Parathyroid adenoma (tissue), 2 donors: Measurements from ENCODE around the gene FBXL7.

ENCODE experiments used
- H2AFZ ChIP-seq: fragments of 300-600 bp; sonication (generic); one replicate; pipeline ENCODE4 v1.7.0; 2017; ENCODE audit warnings: antibody characterized with exemption, mild to moderate bottlenecking
- H3K27ac ChIP-seq: fragments of 300-600 bp; sonication (generic); one replicate; pipeline ENCODE4 v1.7.0; 2017
- H3K27me3 ChIP-seq: fragments of 300-600 bp; sonication (generic); one replicate; pipeline ENCODE4 v1.7.0; 2017; ENCODE audit warnings: low read length; ENCODE audit not compliant: control insufficient read depth, insufficient read depth
- H3K36me3 ChIP-seq: fragments of 300-600 bp; sonication (generic); one replicate; pipeline ENCODE4 v1.7.0; 2017; ENCODE audit warnings: low read length; ENCODE audit not compliant: control insufficient read depth, insufficient read depth
- H3K4me1 ChIP-seq: fragments of 300-600 bp; sonication (generic); one replicate; pipeline ENCODE4 v1.7.0; 2017; ENCODE audit warnings: control low read depth
- H3K4me2 ChIP-seq: fragments of 300-600 bp; sonication (generic); one replicate; pipeline ENCODE4 v1.7.0; 2017; ENCODE audit warnings: low read length
- H3K4me3 ChIP-seq: fragments of 300-600 bp; sonication (generic); one replicate; pipeline ENCODE4 v1.7.0; 2017; ENCODE audit warnings: low read depth, low read length
- H3K79me2 ChIP-seq: fragments of 300-600 bp; sonication (generic); one replicate; pipeline ENCODE4 v1.7.0; 2017; ENCODE audit warnings: control low read depth
- H3K9ac ChIP-seq: fragments of 300-600 bp; sonication (generic); one replicate; pipeline ENCODE4 v1.7.0; 2017; ENCODE audit warnings: mild to moderate bottlenecking
- H3K9me3 ChIP-seq: fragments of 300-600 bp; sonication (generic); one replicate; pipeline ENCODE4 v1.7.0; 2017; ENCODE audit warnings: low read length; ENCODE audit not compliant: control insufficient read depth
- CTCF ChIP-seq: fragments of 300-600 bp; sonication (generic); IDR thresholded peaks from one replicate; pipeline ENCODE4 v1.7.0; 2017; ENCODE audit warnings: antibody characterized with exemption, mild to moderate bottlenecking
- donor health status: primary hyperparathyroidism.

FBXL7 gene

GRCh38 chr5:15566789-15567188 lies 66.8 kb downstream of the FBXL7 start:
- Histone ChIP-seq H3K9ac (no peak overlapping the region), H3K4me3 (no peak overlapping the region), H3K27me3 (no peaks in the 10 kb centered on the region), H3K36me3 (no peaks in the 10 kb centered on the region), H3K27ac (no peak overlapping the region), H3K9me3 (no peaks in the 10 kb centered on the region), H3K4me2 (no peak overlapping the region), H3K4me1 (no peaks in the 10 kb centered on the region), H3K79me2 (no peaks in the 10 kb centered on the region), H2AFZ (no peak overlapping the region)
- no peak for TF ChIP-seq CTCF

- Histone ChIP-seq H3K4me3 (no peak overlapping the region), H3K4me2 (no peak overlapping the region), H3K36me3 (no peaks in the 10 kb centered on the region), H3K4me1 (no peaks in the 10 kb centered on the region), H3K9ac (no peak overlapping the region), H3K27ac (no peak overlapping the region), H3K9me3 (no peaks in the 10 kb centered on the region), H3K79me2 (no peaks in the 10 kb centered on the region), H3K27me3 (no peaks in the 10 kb centered on the region), H2AFZ (no peak overlapping the region)
- no peak for TF ChIP-seq CTCF
Measured at GRCh38 chr5:15570491-15570890, 70.5 kb downstream of the FBXL7 start.

GRCh38 chr5:15571081-15571480 lies 71.1 kb downstream of the FBXL7 start:
- no peaks in the 10 kb centered on the region for H3K36me3 ChIP-seq
- TF ChIP-seq CTCF = no peak
- H3K9me3 ChIP-seq = no peaks in the 10 kb centered on the region
- no peak overlapping the region for H3K9ac ChIP-seq
- H2AFZ ChIP-seq = no peak overlapping the region
- no peaks in the 10 kb centered on the region for H3K27me3 ChIP-seq
- no peaks in the 10 kb centered on the region for H3K4me1 ChIP-seq
- no peaks in the 10 kb centered on the region for H3K79me2 ChIP-seq
- no peak overlapping the region for H3K27ac ChIP-seq
- H3K4me3 ChIP-seq = no peak overlapping the region
- H3K4me2 ChIP-seq = no peak overlapping the region

- no peak for TF ChIP-seq CTCF
- H3K9me3 ChIP-seq = no peaks in the 10 kb centered on the region
- H3K27me3 ChIP-seq = no peaks in the 10 kb centered on the region
- no peaks in the 10 kb centered on the region for H3K4me1 ChIP-seq
- H2AFZ ChIP-seq = no peak overlapping the region
- no peak overlapping the region for H3K9ac ChIP-seq
- no peak overlapping the region for H3K4me2 ChIP-seq
- no peaks in the 10 kb centered on the region for H3K79me2 ChIP-seq
- no peaks in the 10 kb centered on the region for H3K36me3 ChIP-seq
- H3K4me3 ChIP-seq = no peak overlapping the region
- no peak overlapping the region for H3K27ac ChIP-seq
Measured at GRCh38 chr5:15571618-15572017, 71.6 kb downstream of the FBXL7 start.

GRCh38 chr5:15573590-15573989 lies 73.6 kb downstream of the FBXL7 start:
- no peaks in the 10 kb centered on the region for H3K27me3 ChIP-seq
- H3K9me3 ChIP-seq = no peaks in the 10 kb centered on the region
- H3K27ac ChIP-seq = no peak overlapping the region
- no peaks in the 10 kb centered on the region for H3K79me2 ChIP-seq
- no peak overlapping the region for H3K9ac ChIP-seq
- no peak overlapping the region for H3K4me2 ChIP-seq
- no peaks in the 10 kb centered on the region for H3K36me3 ChIP-seq
- no peak overlapping the region for H3K4me3 ChIP-seq
- no peak overlapping the region for H2AFZ ChIP-seq
- no peaks in the 10 kb centered on the region for H3K4me1 ChIP-seq
- no peak for TF ChIP-seq CTCF
